HepG2 (cell line): Measurements from ENCODE around the gene PARD3. TPM values are rescaled to one million over a fixed set of nuclear protein-coding genes. Genes with fewer than 3 reads are reported as not detected.

Source experiments
- ATAC-seq: fragments of 200-7000 bp; cut with Tn5 transposase; 3 replicates; pipeline ENCODE4 v1.9.1; 2020; ENCODE audit warnings: mild to moderate bottlenecking, moderate library complexity
- BruUV-seq: library from RNA; stranded (reverse); fragments of 400-500 nt; replicated peaks from 2 replicates; lab custom pipeline; 2021; lab: Mats Ljungman, UMichigan
- CTCF ChIA-PET: fragments of 300-600 bp; formaldehyde crosslinking; extraction: SDS; loops from one replicate; lab custom pipeline; 2021; ENCODE audit warnings: low total read pairs, inconsistent platforms, low intra/inter-chr PET ratio; lab: Yijun Ruan, JAX
- POLR2A ChIA-PET: fragments of 350-600 bp; sonication (Branson Sonifier 250); formaldehyde crosslinking; loops from one replicate; lab custom pipeline; 2020; ENCODE audit warnings: antibody characterized with exemption, inconsistent platforms; lab: Yijun Ruan, JAX
- DNase-seq: peaks from one replicate; pipeline ENCODE4 v3.0.0-alpha.2; 2015; ENCODE audit warnings: low spot score
- FAIRE-seq: peaks from 3 replicates; lab custom pipeline; 2011; peaks lifted over from hg19 to GRCh38; lab: Jason Lieb, UNC
- H2AFZ ChIP-seq: one replicate; pipeline ENCODE4 v1.6.1; 2011; ENCODE audit warnings: low read length, inconsistent platforms
- H3K27ac ChIP-seq: fragments of 300-600 bp; 3 replicates; pipeline ENCODE4 v1.8.0; 2011; ENCODE audit warnings: mixed run types, mild to moderate bottlenecking, mixed read lengths, low read length, inconsistent platforms; ENCODE audit not compliant: insufficient read depth; ENCODE audit errors: extremely low read length
- H3K27me3 ChIP-seq, 2 experiments: fragments of 200-600 bp in 1 of 2; 2 replicates in 1 of 2; 3 replicates in 1 of 2; pipeline versions ENCODE4 v1.6.0 to v1.8.0; 2011; ENCODE audit warnings: low read length in 2 of 2, mild to moderate bottlenecking in 2 of 2, moderate library complexity in 2 of 2, inconsistent platforms in 1 of 2; ENCODE audit not compliant: insufficient read depth in 2 of 2, control insufficient read depth in 1 of 2
- H3K36me3 ChIP-seq, 2 experiments: fragments of 200-600 bp in 1 of 2; replicated peaks in 1 of 2; 2 replicates in 1 of 2; 3 replicates in 1 of 2; pipeline versions ENCODE4 v1.5.1 to v1.8.0; 2011; ENCODE audit warnings: low read length in 2 of 2, inconsistent platforms in 1 of 2; ENCODE audit not compliant: insufficient read depth in 2 of 2, control insufficient read depth in 1 of 2
- H3K4me1 ChIP-seq: 2 replicates; pipeline ENCODE4 v1.5.1; 2012; ENCODE audit warnings: low read length, inconsistent platforms; ENCODE audit not compliant: insufficient read depth
- H3K4me2 ChIP-seq: 2 replicates; pipeline ENCODE4 v1.6.0; 2011; ENCODE audit warnings: low read depth, low read length, inconsistent platforms
- H3K4me3 ChIP-seq, 3 experiments: fragments of 200-600 bp in 1 of 3; sonication (generic), shearing (Covaris generic) in 1 of 3; replicated peaks in 1 of 3; 2 replicates each; pipeline ENCODE4 v1.5.1; 2011 to 2016; ENCODE audit warnings: low read length in 3 of 3, inconsistent platforms in 2 of 3, low read depth in 2 of 3, mild to moderate bottlenecking in 2 of 3, control low read depth in 1 of 3, mixed read lengths in 1 of 3; ENCODE audit not compliant: insufficient read depth in 1 of 3
- H3K79me2 ChIP-seq: one replicate; pipeline ENCODE4 v1.6.1; 2011; ENCODE audit warnings: low read length, inconsistent platforms; ENCODE audit not compliant: insufficient read depth
- H3K9ac ChIP-seq: 2 replicates; pipeline ENCODE4 v1.6.0; 2011; ENCODE audit warnings: mild to moderate bottlenecking, low read depth, low read length, inconsistent platforms; ENCODE audit not compliant: insufficient read depth
- H3K9me3 ChIP-seq: 2 replicates; pipeline ENCODE4 v1.5.1; 2012; ENCODE audit warnings: mild to moderate bottlenecking, low read length
- H4K20me1 ChIP-seq: 2 replicates; pipeline ENCODE4 v1.6.0; 2011; ENCODE audit warnings: inconsistent platforms, mild to moderate bottlenecking, low read length, moderate library complexity; ENCODE audit not compliant: insufficient read depth
- CEBPZ ChIP-seq: IDR thresholded peaks from 2 replicates; pipeline ENCODE4 v1.6.1; 2012; ENCODE audit warnings: low read length, improper control_type of control experiment
- NR2F6 ChIP-seq, 2 experiments: IDR thresholded peaks; 2 replicates each; pipeline ENCODE4 v1.6.1; 2016; ENCODE audit warnings: antibody characterized with exemption in 1 of 2, mild to moderate bottlenecking in 1 of 2
- NR3C1 ChIP-seq: sonication (generic); formaldehyde crosslinking; IDR thresholded peaks from 2 replicates; pipeline ENCODE4 v1.4.0; 2020; ENCODE audit warnings: missing genetic modification reagents
- SOX6 ChIP-seq, 2 experiments: fragments of 450-650 bp in 1 of 2; sonication (generic) in 1 of 2; formaldehyde crosslinking in 1 of 2; IDR thresholded peaks; 2 replicates each; pipeline versions ENCODE4 v1.4.0 to v1.6.1; 2017 to 2020; ENCODE audit warnings: antibody characterized with exemption in 1 of 2, mild to moderate bottlenecking in 1 of 2, missing genetic modification reagents in 1 of 2
- WGBS: methylation state at CpG from one replicate; pipeline ENCODE4 v1.1.6; 2017; ENCODE audit warnings: low lambda C conversion rate; 5-methylcytosine and 5-hydroxymethylcytosine counted together
- in situ Hi-C: cut with HindIII; loops from 2 replicates; pipeline ENCODE4 v1.10.0; 2017; ENCODE audit warnings: low pct_unique_long_range_greater_than_20kb; ENCODE audit not compliant: extremely low pct_ligation_motif_present
- intact Hi-C: fragments of 100-400 bp; cut with micrococcal nuclease; formaldehyde crosslinking; loops from one replicate; pipeline ENCODE4 v1.10.0; 2022; ENCODE audit not compliant: unreplicated experiment
- polyA plus RNA-seq, 8 experiments: library from polyadenylated mRNA; depleted of rRNA in 3 of 8; stranded (reverse) in 7 of 8; unstranded in 1 of 8; fragments of >200 nt; fragmentation: Illumina TruSeq in 4 of 8; extraction: Trizol in 4 of 8; gene quantifications; 2 replicates each; pipeline versions ENCODE4 v1.2.1 to v1.2.3, GENCODE V29; 2011 to 2016; ENCODE audit warnings: low read depth in 4 of 8, missing spikeins in 1 of 8, mixed read lengths in 1 of 8; ENCODE audit not compliant: insufficient read depth in 1 of 8
- total RNA-seq, 5 experiments: library from RNA; depleted of rRNA; stranded (reverse); fragments of >200 nt; fragmentation: Illumina TruSeq; extraction: Trizol; gene quantifications; 2 replicates each; pipeline ENCODE4 v1.2.3, GENCODE V29; 2016; ENCODE audit warnings: low read depth in 1 of 5
- TF ChIP-seq, protein P1 (sequence below): sonication (generic); formaldehyde crosslinking; IDR thresholded peaks from 2 replicates; pipeline ENCODE4 v1.5.1; 2020; ENCODE audit warnings: missing genetic modification reagents, mild to moderate bottlenecking, borderline replicate concordance
- TF ChIP-seq, protein P2 (sequence below): sonication (generic); formaldehyde crosslinking; IDR thresholded peaks from 2 replicates; pipeline ENCODE4 v1.5.1; 2020; ENCODE audit warnings: mild to moderate bottlenecking, missing genetic modification reagents, borderline replicate concordance
- TF ChIP-seq, protein P3 (sequence below): sonication (generic); formaldehyde crosslinking; IDR thresholded peaks from 2 replicates; pipeline ENCODE4 v1.5.0; 2020; ENCODE audit warnings: missing genetic modification reagents, mild to moderate bottlenecking, borderline replicate concordance

Gene PARD3
- total and polyA plus RNA-seq, 2 of the 13 experiments (the other 11 are each of a cell fraction or from before 2014, with no cell fraction given) = 40.9 to 60.0 TPM

GRCh38 chr10:34514290-34514689, 300.8 kb downstream of the PARD3 start (continued):
- no peak for TF ChIP-seq CEBPZ
- TF ChIP-seq, protein P1, sequence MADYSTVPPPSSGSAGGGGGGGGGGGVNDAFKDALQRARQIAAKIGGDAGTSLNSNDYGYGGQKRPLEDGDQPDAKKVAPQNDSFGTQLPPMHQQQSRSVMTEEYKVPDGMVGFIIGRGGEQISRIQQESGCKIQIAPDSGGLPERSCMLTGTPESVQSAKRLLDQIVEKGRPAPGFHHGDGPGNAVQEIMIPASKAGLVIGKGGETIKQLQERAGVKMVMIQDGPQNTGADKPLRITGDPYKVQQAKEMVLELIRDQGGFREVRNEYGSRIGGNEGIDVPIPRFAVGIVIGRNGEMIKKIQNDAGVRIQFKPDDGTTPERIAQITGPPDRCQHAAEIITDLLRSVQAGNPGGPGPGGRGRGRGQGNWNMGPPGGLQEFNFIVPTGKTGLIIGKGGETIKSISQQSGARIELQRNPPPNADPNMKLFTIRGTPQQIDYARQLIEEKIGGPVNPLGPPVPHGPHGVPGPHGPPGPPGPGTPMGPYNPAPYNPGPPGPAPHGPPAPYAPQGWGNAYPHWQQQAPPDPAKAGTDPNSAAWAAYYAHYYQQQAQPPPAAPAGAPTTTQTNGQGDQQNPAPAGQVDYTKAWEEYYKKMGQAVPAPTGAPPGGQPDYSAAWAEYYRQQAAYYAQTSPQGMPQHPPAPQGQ (CRISPR knock-in tag) = no peak
- TF ChIP-seq SOX6 (IDR thresholded peaks at IDR 0.05) = no peak
- no peak for TF ChIP-seq SOX6 (CRISPR knock-in tag; IDR thresholded peaks at IDR 0.05)
- TF ChIP-seq NR3C1 = no peak
- TF ChIP-seq, protein P2, sequence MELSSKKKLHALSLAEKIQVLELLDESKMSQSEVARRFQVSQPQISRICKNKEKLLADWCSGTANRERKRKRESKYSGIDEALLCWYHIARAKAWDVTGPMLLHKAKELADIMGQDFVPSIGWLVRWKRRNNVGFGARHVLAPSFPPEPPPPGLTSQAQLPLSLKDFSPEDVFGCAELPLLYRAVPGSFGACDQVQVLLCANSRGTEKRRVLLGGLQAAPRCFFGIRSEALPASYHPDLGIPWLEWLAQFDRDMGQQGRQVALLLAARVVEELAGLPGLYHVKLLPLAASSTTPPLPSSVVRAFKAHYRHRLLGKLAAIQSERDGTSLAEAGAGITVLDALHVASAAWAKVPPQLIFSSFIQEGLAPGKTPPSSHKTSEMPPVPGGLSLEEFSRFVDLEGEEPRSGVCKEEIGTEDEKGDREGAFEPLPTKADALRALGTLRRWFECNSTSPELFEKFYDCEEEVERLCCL (CRISPR knock-in tag) = no peak

DNA sequence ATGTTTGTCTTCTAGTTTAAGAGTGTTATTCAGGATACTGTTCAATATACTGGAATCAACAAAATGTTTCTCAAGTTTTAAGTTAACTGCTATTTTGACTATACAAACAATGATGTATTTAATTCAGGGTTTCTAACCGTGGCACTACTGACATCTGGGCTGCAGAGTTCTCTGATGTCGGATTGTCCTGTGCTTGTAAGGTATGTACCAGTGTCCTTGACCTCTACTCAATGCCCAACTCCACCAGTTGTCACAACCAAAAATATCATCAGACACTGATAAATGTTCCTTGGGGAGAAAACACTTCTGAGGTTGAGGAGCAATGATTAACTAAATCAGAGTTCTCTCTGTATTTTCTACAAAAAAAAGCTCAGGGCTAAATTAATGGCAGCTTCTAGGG, 301.5 kb downstream of the PARD3 start:
- no peak overlapping the region for H3K27ac ChIP-seq
- no peaks in the 10 kb centered on the region for H3K27me3 ChIP-seq
- H3K4me2 ChIP-seq = no peak overlapping the region
- no peak for ATAC-seq
- DNase-seq = peak; percentile 9
- BruUV-seq = no TSS peak
- ChIA-PET CTCF (no interaction called here), POLR2A (no interaction called here)
- H3K4me3 ChIP-seq = no peak overlapping the region
- peaks cover 12% of the 10 kb centered on the region; the same call in 1 of the 2 replicates for H3K4me1 ChIP-seq
- no peak for FAIRE-seq
- intact Hi-C loops (no loop called here), in situ Hi-C loops (no loop called here)
- H4K20me1 ChIP-seq = no peaks in the 10 kb centered on the region
- H3K9ac ChIP-seq = no peak overlapping the region
- no peak overlapping the region for H2AFZ ChIP-seq
- 67% methylated on average over 2 of the region's 2 CpGs for WGBS
- H3K79me2 ChIP-seq = no peaks in the 10 kb centered on the region
- H3K9me3 ChIP-seq = no peaks in the 10 kb centered on the region
- TF ChIP-seq, protein P3, sequence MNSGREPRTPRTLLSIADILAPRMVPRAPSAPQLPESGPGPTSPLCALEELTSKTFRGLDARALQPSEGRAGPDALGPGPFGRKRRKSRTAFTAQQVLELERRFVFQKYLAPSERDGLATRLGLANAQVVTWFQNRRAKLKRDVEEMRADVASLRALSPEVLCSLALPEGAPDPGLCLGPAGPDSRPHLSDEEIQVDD = no peak
- TF ChIP-seq NR2F6 (IDR thresholded peaks at IDR 0.05) (no peak), NR2F6 (CRISPR knock-in tag; IDR thresholded peaks at IDR 0.05) (0 out of 2 replicates have a peak, but pooled peaks have one; percentile 10)
- H3K36me3 ChIP-seq = peaks cover 0 to 6% of the 10 kb centered on the region in 2 experiments; a peak in 2 of 5 replicates
